ENCODE data around the gene IRF7. TPM values are rescaled to one million over a fixed set of nuclear protein-coding genes. Genes with fewer than 3 reads are reported as not detected.
A peak's percentile ranks its signal among the peaks of the same experiment; 100 is the strongest.

Gene IRF7
- total RNA-seq, 2 experiments from 2014 or later: 83.2 to 92.7 TPM

GRCh38 chr11:608791-609251 is 6.9 kb downstream of the IRF7 start:
- no peak overlapping the region for H3K27ac Mint-ChIP-seq
- no peaks in the 10 kb centered on the region for H3K27me3 Mint-ChIP-seq (ENCODE audit: low read depth)
- no peak for DNase-seq
- CTCF ChIA-PET: no interaction called here
- peaks cover 15% of the 10 kb centered on the region for H3K36me3 Mint-ChIP-seq (ENCODE audit: low read depth)
- H3K4me3 Mint-ChIP-seq: no peak overlapping the region
- peaks cover 4% of the 10 kb centered on the region for H3K4me1 Mint-ChIP-seq (ENCODE audit: low read depth)
- H3K9me3 Mint-ChIP-seq: no peaks in the 10 kb centered on the region
- intact Hi-C loops (cut with micrococcal nuclease): no loop called here

GRCh38 chr11:607971-608659 is 7.6 kb downstream of the IRF7 start:
- Mint-ChIP-seq H3K4me1 (ENCODE audit: low read depth) (peaks cover 2% of the 10 kb centered on the region), H3K27me3 (ENCODE audit: low read depth) (no peaks in the 10 kb centered on the region), H3K4me3 (no peak overlapping the region), H3K9me3 (no peaks in the 10 kb centered on the region), H3K27ac (no peak overlapping the region), H3K36me3 (ENCODE audit: low read depth) (peaks cover 13% of the 10 kb centered on the region)
- no peak for DNase-seq
- intact Hi-C loops (cut with micrococcal nuclease): no loop called here
- CTCF ChIA-PET: interaction anchor here (1.1 kb wide), 1 partner anchor 66 kb away, joined by 3 read pairs; no protein-coding TSS in a partner anchor

GRCh38 chr11:607020-607780 is 8.6 kb downstream of the IRF7 start:
- Mint-ChIP-seq H3K36me3 (ENCODE audit: low read depth) (peaks cover 12% of the 10 kb centered on the region), H3K27ac (peak overlapping the region; percentile 70), H3K4me1 (ENCODE audit: low read depth) (no peaks in the 10 kb centered on the region), H3K27me3 (ENCODE audit: low read depth) (no peaks in the 10 kb centered on the region), H3K4me3 (no peak overlapping the region), H3K9me3 (no peaks in the 10 kb centered on the region)
- intact Hi-C loops (cut with micrococcal nuclease): no loop called here
- DNase-seq: no peak
- CTCF ChIA-PET: interaction anchor here (1.1 kb wide), 1 partner anchor 67 kb away, joined by 3 read pairs; no protein-coding TSS in a partner anchor

- no peaks in the 10 kb centered on the region for H3K4me1 Mint-ChIP-seq (ENCODE audit: low read depth)
- H3K4me3 Mint-ChIP-seq: no peak overlapping the region
- intact Hi-C loops (cut with micrococcal nuclease): no loop called here
- no peak for DNase-seq
- H3K27ac Mint-ChIP-seq: no peak overlapping the region
- peaks cover 13% of the 10 kb centered on the region for H3K36me3 Mint-ChIP-seq (ENCODE audit: low read depth)
- no peaks in the 10 kb centered on the region for H3K9me3 Mint-ChIP-seq
- H3K27me3 Mint-ChIP-seq (ENCODE audit: low read depth): no peaks in the 10 kb centered on the region
- CTCF ChIA-PET: no interaction called here
These were observed 9.5 kb downstream of the IRF7 start for GRCh38 chr11:606245-606644.

GRCh38 chr11:605286-606129 is 10.2 kb downstream of the IRF7 start:
- no peaks in the 10 kb centered on the region for H3K9me3 Mint-ChIP-seq
- H3K36me3 Mint-ChIP-seq (ENCODE audit: low read depth): peaks cover 11% of the 10 kb centered on the region
- CTCF ChIA-PET: interaction anchor here (0.6 kb wide), 1 partner anchor 73 kb away, joined by 3 read pairs; no protein-coding TSS in a partner anchor
- no peak for DNase-seq
- intact Hi-C loops (cut with micrococcal nuclease): no loop called here
- H3K27me3 Mint-ChIP-seq (ENCODE audit: low read depth): no peaks in the 10 kb centered on the region
- no peaks in the 10 kb centered on the region for H3K4me1 Mint-ChIP-seq (ENCODE audit: low read depth)
- no peak overlapping the region for H3K4me3 Mint-ChIP-seq
- no peak overlapping the region for H3K27ac Mint-ChIP-seq

- no peaks in the 10 kb centered on the region for H3K27me3 Mint-ChIP-seq (ENCODE audit: low read depth)
- H3K27ac Mint-ChIP-seq: no peak overlapping the region
- CTCF ChIA-PET: no interaction called here
- no peaks in the 10 kb centered on the region for H3K9me3 Mint-ChIP-seq
- no peaks in the 10 kb centered on the region for H3K4me1 Mint-ChIP-seq (ENCODE audit: low read depth)
- intact Hi-C loops (cut with micrococcal nuclease): no loop called here
- peaks cover 14% of the 10 kb centered on the region for H3K36me3 Mint-ChIP-seq (ENCODE audit: low read depth)
- H3K4me3 Mint-ChIP-seq: no peak overlapping the region
- no peak for DNase-seq
These were observed 12.6 kb downstream of the IRF7 start for GRCh38 chr11:603154-603553.

GRCh38 chr11:601573-602245 is 14.0 kb downstream of the IRF7 start:
- no peaks in the 10 kb centered on the region for H3K27me3 Mint-ChIP-seq (ENCODE audit: low read depth)
- no peak overlapping the region for H3K27ac Mint-ChIP-seq
- intact Hi-C loops (cut with micrococcal nuclease): no loop called here
- no peaks in the 10 kb centered on the region for H3K4me1 Mint-ChIP-seq (ENCODE audit: low read depth)
- peaks cover 17% of the 10 kb centered on the region for H3K36me3 Mint-ChIP-seq (ENCODE audit: low read depth)
- CTCF ChIA-PET: no interaction called here
- no peaks in the 10 kb centered on the region for H3K9me3 Mint-ChIP-seq
- no peak overlapping the region for H3K4me3 Mint-ChIP-seq
- no peak for DNase-seq

- Mint-ChIP-seq H3K27me3 (ENCODE audit: low read depth) (no peaks in the 10 kb centered on the region), H3K9me3 (no peaks in the 10 kb centered on the region), H3K4me1 (ENCODE audit: low read depth) (peaks cover 2% of the 10 kb centered on the region), H3K4me3 (no peak overlapping the region), H3K36me3 (ENCODE audit: low read depth) (peaks cover 26% of the 10 kb centered on the region), H3K27ac (no peak overlapping the region)
- intact Hi-C loops (cut with micrococcal nuclease): no loop called here
- CTCF ChIA-PET: no interaction called here
- no peak for DNase-seq
These were observed 17.6 kb downstream of the IRF7 start for GRCh38 chr11:598005-598680.

GRCh38 chr11:597166-597725 is 18.5 kb downstream of the IRF7 start:
- Mint-ChIP-seq H3K4me1 (ENCODE audit: low read depth) (peaks cover 2% of the 10 kb centered on the region), H3K9me3 (no peaks in the 10 kb centered on the region), H3K27me3 (ENCODE audit: low read depth) (no peaks in the 10 kb centered on the region), H3K27ac (no peak overlapping the region), H3K36me3 (ENCODE audit: low read depth) (peaks cover 35% of the 10 kb centered on the region), H3K4me3 (no peak overlapping the region)
- CTCF ChIA-PET: no interaction called here
- no peak for DNase-seq
- intact Hi-C loops (cut with micrococcal nuclease): no loop called here

GRCh38 chr11:596374-596773 is 19.4 kb downstream of the IRF7 start:
- H3K4me1 Mint-ChIP-seq (ENCODE audit: low read depth): peaks cover 2% of the 10 kb centered on the region
- no peaks in the 10 kb centered on the region for H3K27me3 Mint-ChIP-seq (ENCODE audit: low read depth)
- H3K4me3 Mint-ChIP-seq: no peak overlapping the region
- no peaks in the 10 kb centered on the region for H3K9me3 Mint-ChIP-seq
- H3K27ac Mint-ChIP-seq: no peak overlapping the region
- peaks cover 32% of the 10 kb centered on the region for H3K36me3 Mint-ChIP-seq (ENCODE audit: low read depth)
- intact Hi-C loops (cut with micrococcal nuclease): no loop called here
- CTCF ChIA-PET: interaction anchor here (0.8 kb wide), 1 partner anchor 68 kb away, joined by 3 read pairs; no protein-coding TSS in a partner anchor
- no peak for DNase-seq

- no peaks in the 10 kb centered on the region for H3K9me3 Mint-ChIP-seq
- CTCF ChIA-PET: interaction anchor here (0.6 to 0.8 kb wide), 2 partner anchors 69 to 130 kb away, joined by 3 to 4 read pairs; no protein-coding TSS in a partner anchor
- peaks cover 34% of the 10 kb centered on the region for H3K36me3 Mint-ChIP-seq (ENCODE audit: low read depth)
- H3K27ac Mint-ChIP-seq: no peak overlapping the region
- peaks cover 2% of the 10 kb centered on the region for H3K4me1 Mint-ChIP-seq (ENCODE audit: low read depth)
- H3K27me3 Mint-ChIP-seq (ENCODE audit: low read depth): no peaks in the 10 kb centered on the region
- intact Hi-C loops (cut with micrococcal nuclease): no loop called here
- no peak overlapping the region for H3K4me3 Mint-ChIP-seq
- no peak for DNase-seq
These were observed 20.4 kb downstream of the IRF7 start for GRCh38 chr11:595400-595799.
